ENCODE results near the gene PLA2G2D. TPM values are rescaled to one million over a fixed set of nuclear protein-coding genes. Genes with fewer than 3 reads are reported as not detected.

The PLA2G2D gene
- total RNA-seq, 1 experiment from 2014 or later: not detected

DNA sequence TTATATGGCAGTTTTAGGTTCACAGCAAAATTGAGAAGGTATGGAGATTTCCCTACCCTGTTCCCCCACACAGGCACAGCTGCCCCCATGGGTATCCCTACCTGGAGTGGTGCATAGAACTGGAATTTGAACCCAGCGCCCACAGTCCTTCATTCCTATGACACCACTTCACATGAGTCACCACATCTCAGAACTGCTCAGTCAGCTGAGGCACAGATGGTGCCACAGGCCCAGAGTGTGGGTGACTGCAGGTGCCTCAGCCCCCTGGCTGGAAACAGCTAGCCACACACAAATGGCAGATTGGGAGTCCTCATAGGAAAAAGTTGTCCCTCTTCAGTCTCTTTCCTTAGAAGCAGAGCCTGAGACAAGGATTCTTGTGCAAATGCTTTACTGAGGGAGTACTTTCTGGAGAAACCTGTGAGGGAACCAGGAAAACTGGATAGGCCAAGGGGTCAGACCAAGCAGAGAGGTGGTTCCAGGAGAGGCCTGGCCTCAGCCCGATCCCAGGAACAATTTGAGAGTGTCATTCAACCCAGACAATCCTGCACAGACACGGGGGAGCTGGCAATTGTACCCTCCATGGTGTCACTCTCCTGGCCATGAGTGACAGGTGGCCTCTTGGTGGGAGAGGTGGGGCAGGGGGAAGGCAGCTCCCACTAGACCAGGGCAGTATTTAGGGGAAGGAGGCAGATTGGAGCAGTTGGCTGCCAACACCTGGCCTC, 6.9 kb downstream of the PLA2G2D start:
- no peak for TF ChIP-seq EZH2 (IDR thresholded peaks at IDR 0.05; ENCODE audit: borderline replicate concordance, low read depth, low read length, poor library complexity, severe bottlenecking)
- TF ChIP-seq, protein P1, sequence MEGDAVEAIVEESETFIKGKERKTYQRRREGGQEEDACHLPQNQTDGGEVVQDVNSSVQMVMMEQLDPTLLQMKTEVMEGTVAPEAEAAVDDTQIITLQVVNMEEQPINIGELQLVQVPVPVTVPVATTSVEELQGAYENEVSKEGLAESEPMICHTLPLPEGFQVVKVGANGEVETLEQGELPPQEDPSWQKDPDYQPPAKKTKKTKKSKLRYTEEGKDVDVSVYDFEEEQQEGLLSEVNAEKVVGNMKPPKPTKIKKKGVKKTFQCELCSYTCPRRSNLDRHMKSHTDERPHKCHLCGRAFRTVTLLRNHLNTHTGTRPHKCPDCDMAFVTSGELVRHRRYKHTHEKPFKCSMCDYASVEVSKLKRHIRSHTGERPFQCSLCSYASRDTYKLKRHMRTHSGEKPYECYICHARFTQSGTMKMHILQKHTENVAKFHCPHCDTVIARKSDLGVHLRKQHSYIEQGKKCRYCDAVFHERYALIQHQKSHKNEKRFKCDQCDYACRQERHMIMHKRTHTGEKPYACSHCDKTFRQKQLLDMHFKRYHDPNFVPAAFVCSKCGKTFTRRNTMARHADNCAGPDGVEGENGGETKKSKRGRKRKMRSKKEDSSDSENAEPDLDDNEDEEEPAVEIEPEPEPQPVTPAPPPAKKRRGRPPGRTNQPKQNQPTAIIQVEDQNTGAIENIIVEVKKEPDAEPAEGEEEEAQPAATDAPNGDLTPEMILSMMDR (conservative IDR thresholded peaks at IDR 0.05; ENCODE audit: low read depth, low read length): no peak
- intact Hi-C loops (cut with micrococcal nuclease; ENCODE audit: unreplicated experiment): no loop called here
- H3K4me1 ChIP-seq (ENCODE audit: insufficient read depth, low read length, poor library complexity, severe bottlenecking): no peaks in the 10 kb centered on the region
- no peaks in the 10 kb centered on the region for H3K36me3 ChIP-seq (ENCODE audit: insufficient read depth, low read length, poor library complexity, severe bottlenecking)
- no peaks in the 10 kb centered on the region for H3K27me3 ChIP-seq (replicated peaks; ENCODE audit: insufficient read depth, low read depth, low read length, poor library complexity)
- BruUV-seq (replicated peaks): no TSS peak
- ChIA-PET CTCF (no interaction called here), POLR2A (ENCODE audit: low non-redundant PET) (no interaction called here)
- H3K27ac ChIP-seq (ENCODE audit: low read depth, low read length, poor library complexity, severe bottlenecking): no peak overlapping the region
- no peak for DNase-seq (ENCODE audit: low spot score)
- H3K4me3 ChIP-seq (ENCODE audit: low read depth, low read length, poor library complexity, severe bottlenecking): no peak overlapping the region
- H3K9me3 ChIP-seq (ENCODE audit: low read depth, low read length, poor library complexity, severe bottlenecking): no peaks in the 10 kb centered on the region

DNA sequence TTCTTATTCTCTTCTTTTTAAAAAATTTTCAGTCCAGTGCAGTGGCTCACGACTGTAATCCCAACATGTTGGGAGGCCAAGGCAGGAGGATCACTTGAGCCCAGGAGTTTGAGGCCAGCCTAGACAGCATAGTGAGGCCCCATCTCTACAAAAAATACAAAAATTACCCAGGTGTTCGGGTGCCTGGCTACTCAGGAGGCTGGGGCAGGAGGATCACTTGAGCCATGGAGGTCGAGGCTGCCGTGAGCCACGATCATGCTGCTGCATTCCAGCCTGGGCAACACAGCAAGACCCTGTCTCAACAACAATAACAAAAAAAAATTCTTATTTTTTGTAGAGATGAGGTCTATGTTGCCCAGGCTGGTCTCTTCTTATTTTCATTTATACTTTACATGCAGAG, 7.9 kb downstream of the PLA2G2D start:
- Histone ChIP-seq H3K27ac (ENCODE audit: low read depth, low read length, poor library complexity, severe bottlenecking) (no peak overlapping the region), H3K36me3 (ENCODE audit: insufficient read depth, low read length, poor library complexity, severe bottlenecking) (no peaks in the 10 kb centered on the region), H3K27me3 (replicated peaks; ENCODE audit: insufficient read depth, low read depth, low read length, poor library complexity) (no peaks in the 10 kb centered on the region), H3K9me3 (ENCODE audit: low read depth, low read length, poor library complexity, severe bottlenecking) (no peaks in the 10 kb centered on the region), H3K4me3 (ENCODE audit: low read depth, low read length, poor library complexity, severe bottlenecking) (no peak overlapping the region), H3K4me1 (ENCODE audit: insufficient read depth, low read length, poor library complexity, severe bottlenecking) (no peaks in the 10 kb centered on the region)
- no peak for DNase-seq (ENCODE audit: low spot score)
- intact Hi-C loops (cut with micrococcal nuclease; ENCODE audit: unreplicated experiment): no loop called here
- no TSS peak for BruUV-seq (replicated peaks)
- CTCF ChIA-PET: no interaction called here
- no peak for TF ChIP-seq EZH2 (IDR thresholded peaks at IDR 0.05; ENCODE audit: borderline replicate concordance, low read depth, low read length, poor library complexity, severe bottlenecking)
- TF ChIP-seq, protein P1 (conservative IDR thresholded peaks at IDR 0.05; ENCODE audit: low read depth, low read length): no peak
- POLR2A ChIA-PET (ENCODE audit: low non-redundant PET): no interaction called here

DNA sequence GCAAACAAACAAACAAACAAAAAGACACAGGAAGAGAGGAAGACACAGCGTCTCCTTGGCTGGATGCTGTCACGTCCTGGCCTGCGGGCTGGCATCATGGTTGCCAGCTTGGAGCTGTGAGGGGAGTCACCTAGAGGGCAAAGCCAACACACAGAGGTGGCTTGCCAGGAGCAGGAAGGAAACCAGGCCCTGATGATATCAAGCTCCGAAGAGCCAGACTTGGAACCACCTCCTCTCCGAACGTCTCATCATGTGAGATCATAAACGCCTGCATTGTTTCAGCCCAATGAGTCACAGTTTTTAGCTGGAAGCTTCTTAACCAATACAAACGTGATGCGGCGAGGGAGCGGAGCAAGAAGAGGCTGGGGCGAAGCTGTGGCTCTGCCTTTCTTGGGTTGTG, 8.7 kb downstream of the PLA2G2D start:
- POLR2A ChIA-PET (ENCODE audit: low non-redundant PET): no interaction called here
- TF ChIP-seq, protein P1 (conservative IDR thresholded peaks at IDR 0.05; ENCODE audit: low read depth, low read length): no peak
- TF ChIP-seq EZH2 (IDR thresholded peaks at IDR 0.05; ENCODE audit: borderline replicate concordance, low read depth, low read length, poor library complexity, severe bottlenecking): no peak
- CTCF ChIA-PET: no interaction called here
- DNase-seq (ENCODE audit: low spot score): no peak
- no TSS peak for BruUV-seq (replicated peaks)
- Histone ChIP-seq H3K4me1 (ENCODE audit: insufficient read depth, low read length, poor library complexity, severe bottlenecking) (no peaks in the 10 kb centered on the region), H3K9me3 (ENCODE audit: low read depth, low read length, poor library complexity, severe bottlenecking) (no peaks in the 10 kb centered on the region), H3K27ac (ENCODE audit: low read depth, low read length, poor library complexity, severe bottlenecking) (no peak overlapping the region), H3K4me3 (ENCODE audit: low read depth, low read length, poor library complexity, severe bottlenecking) (no peak overlapping the region), H3K36me3 (ENCODE audit: insufficient read depth, low read length, poor library complexity, severe bottlenecking) (no peaks in the 10 kb centered on the region), H3K27me3 (replicated peaks; ENCODE audit: insufficient read depth, low read depth, low read length, poor library complexity) (no peaks in the 10 kb centered on the region)
- intact Hi-C loops (cut with micrococcal nuclease; ENCODE audit: unreplicated experiment): no loop called here
